Thymus (tissue), 11 donors: ENCODE measurements around the gene MRPS27. TPM values are rescaled to one million over a fixed set of nuclear protein-coding genes. Genes with fewer than 3 reads are reported as not detected.

ENCODE experiments used
- DNase-seq, 9 donors: peaks; one replicate each; pipeline ENCODE4 v3.0.0-alpha.2; 2013; ENCODE audit warnings: low spot score in 9 of 9, low read depth in 6 of 9, missing footprints in 1 of 9
- H3K27ac ChIP-seq, 2 donors: one replicate each; pipeline ENCODE4 v1.5.1; 2013; ENCODE audit warnings: control low read depth in 1 of 2, low read depth in 1 of 2, low read length in 1 of 2, mild to moderate bottlenecking in 1 of 2, moderate library complexity in 1 of 2
- H3K27me3 ChIP-seq, 2 donors: one replicate each; pipeline ENCODE4 v1.5.1; 2013; ENCODE audit warnings: low read length in 1 of 2; ENCODE audit not compliant: control insufficient read depth in 2 of 2, insufficient read depth in 1 of 2
- H3K36me3 ChIP-seq, 2 donors: one replicate each; pipeline ENCODE4 v1.5.1; 2013; ENCODE audit warnings: low read length in 1 of 2, mild to moderate bottlenecking in 1 of 2, moderate library complexity in 1 of 2; ENCODE audit not compliant: control insufficient read depth in 2 of 2, insufficient read depth in 2 of 2
- H3K4me1 ChIP-seq, 2 donors: one replicate each; pipeline ENCODE4 v1.5.1; 2013; ENCODE audit warnings: low read length in 2 of 2; ENCODE audit not compliant: control insufficient read depth in 2 of 2, insufficient read depth in 2 of 2
- H3K4me3 ChIP-seq, 2 donors: one replicate each; pipeline ENCODE4 v1.5.1; 2013; ENCODE audit warnings: low read length in 2 of 2, control low read depth in 1 of 2, mild to moderate bottlenecking in 1 of 2
- H3K9me3 ChIP-seq, 2 donors: one replicate each; pipeline ENCODE4 v1.5.1; 2013; ENCODE audit warnings: low read length in 1 of 2, mild to moderate bottlenecking in 1 of 2; ENCODE audit not compliant: control insufficient read depth in 2 of 2, insufficient read depth in 1 of 2
- WGBS: extraction: QIAGEN DNeasy Blood & Tissue Kit; methylation state at CpG from one replicate; pipeline ENCODE4 v1.1.7; 2013; 5-methylcytosine and 5-hydroxymethylcytosine counted together
- polyA plus RNA-seq: library from polyadenylated mRNA; stranded (reverse); fragments of 200-250 nt; gene quantifications from one replicate; pipeline ENCODE4 v1.2.3, GENCODE V29; 2013
- total RNA-seq: library from RNA; stranded (reverse); fragments of 120-200 nt; gene quantifications from one replicate; pipeline ENCODE4 v1.2.4, GENCODE V29; 2013
- donor health status: healthy.

Gene MRPS27
- total and polyA plus RNA-seq, 2 donors, result 27.9 to 46.0 TPM

- WGBS, result over 99% methylated on average over 3 of the region's 3 CpGs
Observed at GRCh38 chr5:72205431-72206009, 114.5 kb downstream of the MRPS27 start.

DNA sequence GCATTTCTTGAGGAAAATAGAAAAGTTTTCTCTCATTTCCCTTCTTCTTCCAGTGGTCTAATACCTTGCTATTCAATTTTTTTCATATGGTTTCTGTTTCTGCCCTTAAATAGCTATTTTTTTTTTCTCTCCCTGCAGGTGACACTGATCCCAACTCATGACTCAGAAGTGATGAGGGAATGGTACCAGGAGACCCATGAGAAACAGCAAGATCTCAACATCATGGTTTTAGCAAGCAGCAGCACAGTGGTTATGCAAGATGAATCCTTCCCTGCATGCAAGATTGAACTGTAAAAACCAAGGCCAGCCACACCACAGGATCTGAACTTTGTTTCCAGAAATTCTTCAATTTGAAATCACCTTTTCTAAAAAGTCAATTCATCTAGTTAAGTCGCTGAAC is 115.1 kb downstream of the MRPS27 start:
- Histone ChIP-seq H3K27ac (no peak overlapping the region), H3K4me1 (no peaks in the 10 kb centered on the region), H3K4me3 (no peak overlapping the region), H3K9me3 (no peaks in the 10 kb centered on the region), H3K27me3 (no peaks in the 10 kb centered on the region), H3K36me3 (no peaks in the 10 kb centered on the region)
- DNase-seq, result no peak
- WGBS, result 97% methylated on average over 1 of the region's 1 CpG

More at GRCh38 chr5:72205431-72206009, 114.5 kb downstream of the MRPS27 start:
- no peak for DNase-seq
- Histone ChIP-seq H3K4me3 (no peak overlapping the region), H3K36me3 (no peaks in the 10 kb centered on the region), H3K27me3 (no peaks in the 10 kb centered on the region), H3K9me3 (no peaks in the 10 kb centered on the region), H3K4me1 (no peaks in the 10 kb centered on the region), H3K27ac (no peak overlapping the region)

DNA sequence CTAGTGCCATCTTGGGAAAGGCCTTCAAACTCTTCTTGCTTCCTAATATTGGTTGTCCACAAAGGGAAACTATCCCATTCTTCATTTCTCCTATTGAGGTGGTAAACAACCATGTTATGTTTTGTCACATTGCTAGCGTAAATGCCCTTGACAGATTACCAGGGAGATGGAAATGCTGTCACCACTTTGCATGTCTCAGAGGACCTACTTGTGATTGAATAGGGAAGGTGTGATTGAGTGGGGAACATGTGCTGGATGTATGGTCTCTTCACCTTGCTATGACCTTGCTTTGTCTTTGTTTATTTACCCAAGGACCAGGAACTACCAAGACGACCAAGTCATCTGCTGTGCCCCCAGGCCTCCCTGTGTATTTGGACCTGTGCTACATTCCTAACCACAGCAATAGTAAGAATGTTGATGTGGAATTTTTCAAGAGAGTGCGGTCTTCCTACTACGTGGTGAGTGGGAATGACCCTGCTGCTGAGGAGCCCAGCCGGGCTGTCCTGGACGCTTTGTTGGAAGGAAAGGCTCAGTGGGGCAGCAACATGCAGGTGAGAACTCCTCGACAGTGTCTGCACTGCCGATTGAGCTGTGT is 116.7 kb downstream of the MRPS27 start:
- Histone ChIP-seq H3K4me1 (no peaks in the 10 kb centered on the region), H3K36me3 (no peaks in the 10 kb centered on the region), H3K4me3 (no peak overlapping the region), H3K27ac (no peak overlapping the region), H3K9me3 (no peaks in the 10 kb centered on the region), H3K27me3 (no peaks in the 10 kb centered on the region)
- no peak for DNase-seq
- WGBS, result 97% methylated on average over 8 of the region's 8 CpGs

- no peak for DNase-seq
- Histone ChIP-seq H3K9me3 (no peaks in the 10 kb centered on the region), H3K4me1 (no peaks in the 10 kb centered on the region), H3K36me3 (no peaks in the 10 kb centered on the region), H3K27me3 (no peaks in the 10 kb centered on the region), H3K4me3 (no peak overlapping the region), H3K27ac (no peak overlapping the region)
- 97% methylated on average over 3 of the region's 3 CpGs for WGBS
Observed at GRCh38 chr5:72202331-72202825, 117.7 kb downstream of the MRPS27 start.

- 99% methylated on average over 15 of the region's 15 CpGs for WGBS
- H3K27me3 ChIP-seq, result peaks cover 0 to 4% of the 10 kb centered on the region in 2 donors
- no peak for DNase-seq
- H3K4me3 ChIP-seq, result no peak overlapping the region
- H3K27ac ChIP-seq, result no peak overlapping the region
- H3K36me3 ChIP-seq, result no peaks in the 10 kb centered on the region
- H3K9me3 ChIP-seq, result peaks cover 0 to 4% of the 10 kb centered on the region in 2 donors
- no peaks in the 10 kb centered on the region for H3K4me1 ChIP-seq
Observed at GRCh38 chr5:72199681-72200080, 120.4 kb downstream of the MRPS27 start.

DNA sequence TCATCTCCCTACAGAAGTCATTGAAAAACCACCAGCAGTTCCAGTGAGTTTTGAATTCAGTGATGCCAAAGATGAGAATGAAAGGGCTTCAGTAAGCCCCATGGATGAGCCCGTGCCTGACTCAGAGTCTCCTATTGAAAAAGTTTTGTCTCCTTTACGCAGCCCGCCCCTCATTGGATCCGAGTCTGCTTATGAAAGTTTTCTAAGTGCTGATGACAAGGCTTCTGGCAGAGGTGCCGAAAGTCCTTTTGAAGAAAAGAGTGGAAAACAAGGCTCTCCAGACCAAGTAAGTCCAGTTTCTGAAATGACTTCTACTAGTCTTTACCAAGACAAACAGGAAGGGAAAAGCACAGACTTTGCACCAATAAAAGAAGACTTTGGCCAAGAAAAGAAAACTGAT is 122.6 kb downstream of the MRPS27 start:
- Histone ChIP-seq H3K9me3 (peaks cover 0 to 4% of the 10 kb centered on the region in 2 donors), H3K4me3 (no peak overlapping the region), H3K27me3 (peaks cover 0 to 4% of the 10 kb centered on the region in 2 donors), H3K36me3 (no peaks in the 10 kb centered on the region), H3K4me1 (no peaks in the 10 kb centered on the region), H3K27ac (no peak overlapping the region)
- DNase-seq, result no peak
- 96% methylated on average over 5 of the region's 5 CpGs for WGBS

- Histone ChIP-seq H3K27me3 (peaks cover 0 to 8% of the 10 kb centered on the region in 2 donors), H3K27ac (no peak overlapping the region), H3K9me3 (peaks cover 0 to 4% of the 10 kb centered on the region in 2 donors), H3K4me3 (no peak overlapping the region), H3K36me3 (no peaks in the 10 kb centered on the region), H3K4me1 (no peaks in the 10 kb centered on the region)
- 96% methylated on average over 10 of the region's 10 CpGs for WGBS
- DNase-seq, result no peak
Observed at GRCh38 chr5:72195581-72195980, 124.5 kb downstream of the MRPS27 start.

- Histone ChIP-seq H3K27me3 (peaks cover 0 to 8% of the 10 kb centered on the region in 2 donors), H3K36me3 (no peaks in the 10 kb centered on the region), H3K27ac (no peak overlapping the region), H3K9me3 (peaks cover 0 to 4% of the 10 kb centered on the region in 2 donors), H3K4me1 (no peaks in the 10 kb centered on the region), H3K4me3 (no peak overlapping the region)
- 96% methylated on average over 6 of the region's 6 CpGs for WGBS
- no peak for DNase-seq
Observed at GRCh38 chr5:72194846-72195245, 125.2 kb downstream of the MRPS27 start.

- WGBS, result 93% methylated on average over 3 of the region's 3 CpGs
- no peaks in the 10 kb centered on the region for H3K36me3 ChIP-seq
- H3K9me3 ChIP-seq, result peaks cover 0 to 4% of the 10 kb centered on the region in 2 donors
- no peak overlapping the region for H3K27ac ChIP-seq
- peaks cover 9 to 17% of the 10 kb centered on the region in 2 donors for H3K4me1 ChIP-seq
- peaks cover 0 to 7% of the 10 kb centered on the region in 2 donors for H3K27me3 ChIP-seq
- H3K4me3 ChIP-seq, result no peak overlapping the region
- DNase-seq, result no peak
Observed at GRCh38 chr5:72191404-72191803, 128.6 kb downstream of the MRPS27 start.
